ENCODE data around the gene ELFN2. TPM values are rescaled to one million over a fixed set of nuclear protein-coding genes. Genes with fewer than 3 reads are reported as not detected.

Gene ELFN2
- total RNA-seq, 4 donors from 2014 or later: 0.30 to 4.4 (median 3.1) TPM

GRCh38 chr22:37369483-37369882 is 57.8 kb downstream of the ELFN2 start:
- H3K27me3 ChIP-seq: peaks cover 0 to 15% of the 10 kb centered on the region in 2 donors
- 81 to 82% methylated on average over 8 to 10 of the region's 10 CpGs for WGBS, 2 donors
- TF ChIP-seq POLR2A (IDR thresholded peaks at IDR 0.05): no peak
- TF ChIP-seq CTCF (IDR thresholded peaks at IDR 0.05): no peak
- no peak for TF ChIP-seq EP300 (IDR thresholded peaks at IDR 0.05)
- DNase-seq (ENCODE audit: low spot score in 2 of 2): no peak
- no peaks in the 10 kb centered on the region for H3K4me1 ChIP-seq
- H3K27ac ChIP-seq: no peak overlapping the region
- no peaks in the 10 kb centered on the region for H3K36me3 ChIP-seq
- H3K4me3 ChIP-seq: no peak overlapping the region
- H3K9me3 ChIP-seq: no peaks in the 10 kb centered on the region

GRCh38 chr22:37368058-37368457 is 59.2 kb downstream of the ELFN2 start:
- no peak overlapping the region for H3K27ac ChIP-seq
- H3K27me3 ChIP-seq: peaks cover 0 to 15% of the 10 kb centered on the region in 2 donors
- H3K9me3 ChIP-seq: no peaks in the 10 kb centered on the region
- peaks cover 0 to 4% (median 0%) of the 10 kb centered on the region in 4 donors for H3K4me1 ChIP-seq
- TF ChIP-seq POLR2A (IDR thresholded peaks at IDR 0.05) (no peak), EP300 (IDR thresholded peaks at IDR 0.05) (no peak), CTCF (IDR thresholded peaks at IDR 0.05) (no peak)
- 79 to 86% methylated on average over 4 of the region's 4 CpGs for WGBS, 2 donors
- no peak for DNase-seq (ENCODE audit: low spot score in 2 of 2)
- H3K36me3 ChIP-seq: no peaks in the 10 kb centered on the region
- no peak overlapping the region for H3K4me3 ChIP-seq

GRCh38 chr22:37366601-37367000 is 60.7 kb downstream of the ELFN2 start:
- Histone ChIP-seq H3K27ac (no peak overlapping the region), H3K36me3 (no peaks in the 10 kb centered on the region), H3K4me3 (no peak overlapping the region), H3K4me1 (peaks cover 0 to 4% (median 0%) of the 10 kb centered on the region in 4 donors), H3K9me3 (no peaks in the 10 kb centered on the region), H3K27me3 (peaks cover 0 to 9% of the 10 kb centered on the region in 2 donors)
- DNase-seq (ENCODE audit: low spot score in 2 of 2): no peak
- TF ChIP-seq EP300 (IDR thresholded peaks at IDR 0.05) (no peak), POLR2A (IDR thresholded peaks at IDR 0.05) (no peak), CTCF (IDR thresholded peaks at IDR 0.05) (no peak)
- WGBS, 2 donors: 80 to 91% methylated on average over 8 of the region's 8 CpGs

GRCh38 chr22:37365950-37366349 is 61.3 kb downstream of the ELFN2 start:
- H3K4me3 ChIP-seq: no peak overlapping the region
- no peaks in the 10 kb centered on the region for H3K36me3 ChIP-seq
- H3K27ac ChIP-seq: no peak overlapping the region
- H3K4me1 ChIP-seq: peaks cover 0 to 4% (median 0%) of the 10 kb centered on the region in 4 donors
- 80 to 83% methylated on average over 10 of the region's 10 CpGs for WGBS, 2 donors
- DNase-seq (ENCODE audit: low spot score in 2 of 2): no peak
- no peak for TF ChIP-seq POLR2A (IDR thresholded peaks at IDR 0.05)
- no peak for TF ChIP-seq EP300 (IDR thresholded peaks at IDR 0.05)
- TF ChIP-seq CTCF (IDR thresholded peaks at IDR 0.05): no peak
- H3K9me3 ChIP-seq: no peaks in the 10 kb centered on the region
- peaks cover 0 to 3% of the 10 kb centered on the region in 2 donors for H3K27me3 ChIP-seq

GRCh38 chr22:37363261-37363992 is 63.9 kb downstream of the ELFN2 start:
- 65 to 75% methylated on average over 15 of the region's 15 CpGs for WGBS, 2 donors
- Histone ChIP-seq H3K27ac (no peak overlapping the region), H3K36me3 (no peaks in the 10 kb centered on the region), H3K27me3 (no peaks in the 10 kb centered on the region), H3K4me3 (no peak overlapping the region), H3K4me1 (peaks cover 0 to 4% (median 0%) of the 10 kb centered on the region in 4 donors), H3K9me3 (no peaks in the 10 kb centered on the region)
- TF ChIP-seq EP300 (IDR thresholded peaks at IDR 0.05): no peak
- no peak for TF ChIP-seq CTCF (IDR thresholded peaks at IDR 0.05)
- TF ChIP-seq POLR2A (IDR thresholded peaks at IDR 0.05): no peak
- no peak for DNase-seq (ENCODE audit: low spot score in 2 of 2)

All from tibial nerve (tissue), 4 donors.